Upper lobe of right lung (tissue), 1 donor: ENCODE data around the gene ARSA. TPM values are rescaled to one million over a fixed set of nuclear protein-coding genes. Genes with fewer than 3 reads are reported as not detected.
A peak's percentile ranks its signal among the peaks of the same experiment; 100 is the strongest.
"Not testable (repeated sequence)": the region's sequence is repeated elsewhere in the genome, so short reads cannot be mapped to it uniquely, and the experiment has no call there.

ENCODE experiments used
- ATAC-seq: fragments of 200-7000 bp; cut with Tn5 transposase; one replicate; pipeline ENCODE4 v1.9.1; 2020; ENCODE audit warnings: mild to moderate bottlenecking, moderate library complexity
- DNase-seq: peaks from one replicate; pipeline ENCODE4 v3.0.0-alpha.2; 2020
- H3K27ac ChIP-seq: fragments of 200-600 bp; one replicate; pipeline ENCODE4 v1.8.0; 2022
- H3K27me3 ChIP-seq: fragments of 200-600 bp; one replicate; pipeline ENCODE4 v1.8.0; 2022; ENCODE audit warnings: mild to moderate bottlenecking
- H3K36me3 ChIP-seq: fragments of 200-600 bp; one replicate; pipeline ENCODE4 v1.8.0; 2022
- H3K4me1 ChIP-seq: fragments of 200-600 bp; one replicate; pipeline ENCODE4 v1.8.0; 2022
- H3K4me3 ChIP-seq: fragments of 200-600 bp; one replicate; pipeline ENCODE4 v1.8.0; 2022; ENCODE audit warnings: mild to moderate bottlenecking
- H3K9me3 ChIP-seq: fragments of 200-600 bp; one replicate; pipeline ENCODE4 v1.8.0; 2022
- intact Hi-C: fragments of 100-400 bp; cut with DNase I; formaldehyde crosslinking; loops from one replicate; pipeline ENCODE4 v1.11.0; 2022
- total RNA-seq: library from RNA; stranded (reverse); fragmentation: NEBNext Ultra II Directional; extraction: Animal tissue kit (Norgen Biotek cat#: 25700); gene quantifications from one replicate; pipeline ENCODE4 v1.2.1, GENCODE V29; 2021
- TF ChIP-seq, protein P1 (sequence below): fragments of 200-600 bp; IDR thresholded peaks from one replicate; pipeline ENCODE4 v1.8.0; 2022; ENCODE audit warnings: antibody characterized with exemption
- donor health status: DM: no; HTN: yes; CAD: no; lungs with severe emphysema.

The ARSA gene
- total RNA-seq, 1 donor from 2014 or later, result 46.4 TPM

DNA sequence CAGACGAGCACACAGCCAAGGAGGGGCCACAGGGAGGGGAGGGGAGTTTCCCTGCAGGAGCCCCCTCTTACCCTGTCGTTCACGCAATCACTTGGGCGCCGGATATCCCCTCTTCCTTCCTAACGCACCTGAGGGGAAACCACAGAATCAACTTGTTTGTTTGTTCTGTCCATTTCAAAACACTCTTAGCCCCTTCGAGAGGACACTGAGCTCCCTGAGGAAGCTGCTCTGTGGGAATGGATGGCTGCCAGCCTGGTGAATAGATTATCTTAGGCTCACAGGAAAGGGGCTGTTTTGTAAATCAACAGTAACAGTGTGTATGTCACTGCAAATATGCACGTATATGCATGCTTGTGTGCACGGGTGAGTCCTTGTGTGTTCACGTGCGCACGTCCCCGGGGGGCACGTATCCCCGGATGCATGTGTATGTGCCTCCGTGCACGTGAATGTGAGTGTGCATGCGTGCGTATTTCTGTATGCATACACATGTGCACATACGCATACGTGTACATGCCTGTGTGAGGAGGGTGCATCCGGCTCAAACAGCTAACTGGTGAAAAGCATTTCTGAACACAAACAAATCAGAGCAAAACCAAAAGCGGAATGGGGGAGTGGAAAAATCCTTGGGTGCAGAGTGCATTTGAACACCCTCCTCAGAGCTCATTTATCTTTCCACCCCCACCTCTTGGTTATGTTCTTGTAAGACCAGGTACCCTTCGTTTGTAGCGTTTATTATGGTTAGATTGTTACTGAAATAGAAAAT, 7.2 kb downstream of the ARSA start:
- peaks cover 26% of the 10 kb centered on the region for H3K4me1 ChIP-seq
- H3K9me3 ChIP-seq, result no peaks in the 10 kb centered on the region
- DNase-seq, result peak; percentile 48
- intact Hi-C loops, result no loop called here
- no peaks in the 10 kb centered on the region for H3K27me3 ChIP-seq
- TF ChIP-seq, protein P1, sequence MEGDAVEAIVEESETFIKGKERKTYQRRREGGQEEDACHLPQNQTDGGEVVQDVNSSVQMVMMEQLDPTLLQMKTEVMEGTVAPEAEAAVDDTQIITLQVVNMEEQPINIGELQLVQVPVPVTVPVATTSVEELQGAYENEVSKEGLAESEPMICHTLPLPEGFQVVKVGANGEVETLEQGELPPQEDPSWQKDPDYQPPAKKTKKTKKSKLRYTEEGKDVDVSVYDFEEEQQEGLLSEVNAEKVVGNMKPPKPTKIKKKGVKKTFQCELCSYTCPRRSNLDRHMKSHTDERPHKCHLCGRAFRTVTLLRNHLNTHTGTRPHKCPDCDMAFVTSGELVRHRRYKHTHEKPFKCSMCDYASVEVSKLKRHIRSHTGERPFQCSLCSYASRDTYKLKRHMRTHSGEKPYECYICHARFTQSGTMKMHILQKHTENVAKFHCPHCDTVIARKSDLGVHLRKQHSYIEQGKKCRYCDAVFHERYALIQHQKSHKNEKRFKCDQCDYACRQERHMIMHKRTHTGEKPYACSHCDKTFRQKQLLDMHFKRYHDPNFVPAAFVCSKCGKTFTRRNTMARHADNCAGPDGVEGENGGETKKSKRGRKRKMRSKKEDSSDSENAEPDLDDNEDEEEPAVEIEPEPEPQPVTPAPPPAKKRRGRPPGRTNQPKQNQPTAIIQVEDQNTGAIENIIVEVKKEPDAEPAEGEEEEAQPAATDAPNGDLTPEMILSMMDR, result no peak
- peak; percentile 87 for ATAC-seq
- peak overlapping the region; percentile 40 for H3K4me3 ChIP-seq
- H3K27ac ChIP-seq, result peak overlapping the region; percentile 34
- no peaks in the 10 kb centered on the region for H3K36me3 ChIP-seq

DNA sequence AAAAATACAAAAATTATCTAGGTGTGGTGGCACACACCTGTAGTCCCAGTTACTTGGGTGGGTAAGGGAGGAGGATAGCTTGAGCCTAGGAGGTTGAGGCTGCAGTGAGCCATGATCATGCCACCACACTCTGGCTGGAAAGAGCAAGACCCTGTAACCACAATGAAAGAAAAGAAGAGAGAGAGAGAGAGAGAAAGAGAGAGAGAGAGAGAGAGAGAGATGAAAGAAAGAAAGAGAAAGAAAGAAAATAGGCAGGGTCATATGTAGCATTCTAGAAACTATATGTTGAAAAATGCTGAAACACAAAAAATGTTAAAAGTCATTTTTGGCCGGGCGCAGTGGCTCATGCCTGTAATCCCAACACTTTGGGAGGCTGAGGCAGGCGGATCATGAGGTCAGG, 13.7 kb downstream of the ARSA start:
- DNase-seq, H3K27ac ChIP-seq: not testable (repeated sequence)

DNA sequence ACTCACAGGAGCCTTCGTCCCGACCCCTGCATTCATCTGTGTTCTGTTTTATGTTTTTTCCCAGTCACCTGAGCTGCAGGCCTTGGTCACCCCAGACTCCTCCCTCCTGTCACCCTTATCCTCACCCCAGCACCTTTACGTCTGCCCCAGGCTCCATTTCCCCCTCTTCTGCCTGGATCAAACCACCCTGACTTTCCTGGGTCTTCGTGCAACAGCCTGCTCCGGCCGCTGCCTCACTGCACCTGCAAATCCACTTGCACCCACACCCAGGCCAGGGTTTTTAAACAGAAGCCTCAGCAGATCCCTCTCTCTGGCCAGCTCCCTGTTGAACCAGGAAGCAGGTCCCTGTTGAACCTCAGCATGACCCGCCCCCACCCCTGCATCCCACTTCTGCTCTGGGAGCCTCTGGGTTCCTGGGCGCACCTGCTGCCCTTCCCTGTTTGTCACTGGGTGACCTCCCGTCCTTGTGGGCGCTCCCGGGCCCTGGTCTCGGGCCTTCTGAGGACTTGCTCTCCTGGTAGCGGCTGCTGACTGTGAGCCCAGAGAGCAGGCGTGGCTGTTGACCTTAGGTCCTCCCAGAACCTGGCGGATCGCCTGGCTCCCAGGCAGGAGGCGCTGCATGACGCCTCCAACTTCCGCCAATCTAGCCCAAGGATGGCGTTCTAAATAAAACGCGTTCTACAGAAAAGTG, 14.5 kb downstream of the ARSA start:
- intact Hi-C loops, result no loop called here
- ATAC-seq, result peak; percentile 91

More for the DNA sequence above, 13.7 kb downstream of the ARSA start:
- H3K36me3 ChIP-seq, H3K4me3 ChIP-seq, H3K27me3 ChIP-seq, ATAC-seq, intact Hi-C loops, H3K4me1 ChIP-seq, H3K9me3 ChIP-seq: not testable (repeated sequence)

DNA sequence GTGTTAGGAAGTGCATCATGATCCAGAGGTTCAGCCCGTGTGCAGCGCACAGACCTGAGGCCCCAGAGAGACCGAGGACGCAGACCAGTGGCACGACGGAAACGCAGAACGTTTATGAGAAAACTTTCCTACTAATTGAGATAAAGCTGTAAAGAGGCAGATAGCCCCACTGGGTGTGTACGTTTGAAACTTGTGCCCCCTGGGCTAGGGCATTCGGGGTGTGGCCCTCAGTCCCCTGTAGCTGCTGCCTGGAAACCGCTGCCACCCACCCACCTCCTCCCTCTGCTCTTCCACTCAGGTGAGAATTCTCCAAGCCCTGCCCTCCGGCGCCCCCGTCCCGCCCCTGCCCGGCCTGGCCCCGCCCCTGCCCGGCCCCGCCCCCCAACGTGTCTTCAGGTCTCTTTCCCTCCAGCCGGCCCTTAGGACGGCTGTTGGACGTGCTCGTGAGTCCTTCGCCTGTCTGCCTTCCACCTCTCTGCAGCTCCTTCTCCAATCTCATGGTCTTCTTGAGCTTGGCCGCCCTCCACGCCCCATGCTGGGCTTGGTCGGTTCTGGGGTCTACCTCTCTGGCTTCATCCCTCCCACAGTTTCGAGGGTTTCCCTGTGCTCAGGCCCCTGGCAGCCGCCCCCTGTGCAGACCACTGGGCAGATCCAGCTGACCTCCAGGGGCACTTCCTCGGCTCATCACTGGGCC, 15.3 kb downstream of the ARSA start:
- H3K4me3 ChIP-seq, result no peak overlapping the region
- H3K4me1 ChIP-seq, result no peaks in the 10 kb centered on the region
- peak overlapping the region; percentile 24 for H3K27ac ChIP-seq
- H3K36me3 ChIP-seq, result no peaks in the 10 kb centered on the region
- H3K9me3 ChIP-seq, result no peaks in the 10 kb centered on the region
- no peak for DNase-seq
- TF ChIP-seq, protein P1, result no peak
- intact Hi-C loops, result no loop called here
- peak; percentile 71 for ATAC-seq
- H3K27me3 ChIP-seq, result no peaks in the 10 kb centered on the region

More for the DNA sequence above, 14.5 kb downstream of the ARSA start:
- Histone ChIP-seq H3K36me3 (no peaks in the 10 kb centered on the region), H3K27me3 (no peaks in the 10 kb centered on the region), H3K9me3 (no peaks in the 10 kb centered on the region), H3K4me1 (no peaks in the 10 kb centered on the region), H3K27ac (peak overlapping the region; percentile 24), H3K4me3 (no peak overlapping the region)
- TF ChIP-seq, protein P1, result peak; percentile 13
- peak; percentile 92 for DNase-seq

DNA sequence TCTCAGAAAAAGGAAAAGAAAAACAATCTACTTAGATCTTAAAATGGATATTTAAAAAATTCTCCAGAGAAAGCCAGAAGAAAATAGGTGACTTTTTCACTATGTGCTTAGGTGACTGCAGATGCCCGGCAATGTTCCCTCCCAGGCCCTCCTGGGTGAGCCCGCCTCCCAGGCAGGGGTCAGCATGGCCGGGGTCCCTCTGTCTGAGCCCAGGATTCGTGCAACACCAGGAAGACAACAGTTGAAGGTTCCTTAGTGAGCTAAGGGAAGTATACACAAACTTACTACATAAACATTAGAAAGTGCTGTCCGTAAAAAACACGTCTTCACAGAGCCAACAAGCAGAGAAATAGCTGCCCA, 15.8 kb downstream of the ARSA start:
- Histone ChIP-seq H3K4me3 (no peak overlapping the region), H3K27ac (no peak overlapping the region), H3K4me1 (no peaks in the 10 kb centered on the region), H3K27me3 (no peaks in the 10 kb centered on the region), H3K36me3 (no peaks in the 10 kb centered on the region), H3K9me3 (no peaks in the 10 kb centered on the region)
- intact Hi-C loops, result no loop called here
- ATAC-seq (no peak), DNase-seq (no peak)
- TF ChIP-seq, protein P1, result no peak
